ENCODE data around the gene IER5.

IER5 gene

DNA sequence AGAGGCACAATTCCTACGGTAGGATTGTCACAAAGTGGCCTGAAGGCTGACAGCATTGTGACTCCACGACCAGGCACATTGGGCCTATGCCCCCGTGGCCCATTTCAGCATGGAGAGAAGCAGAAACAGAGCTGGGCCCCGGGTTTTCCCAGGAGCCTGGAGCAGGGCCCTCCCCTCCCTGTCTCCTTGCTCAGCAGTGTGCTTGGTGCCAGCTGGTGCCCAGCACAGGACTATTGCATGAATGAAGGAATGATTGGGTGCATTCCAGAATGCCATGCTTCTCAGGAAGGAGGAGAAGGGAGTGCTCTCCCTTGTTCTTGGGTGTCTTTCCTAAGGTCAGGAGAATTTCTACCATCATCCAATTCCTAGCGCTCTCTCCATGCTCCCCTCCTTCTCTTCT is 33.7 kb downstream of the IER5 start:
- peaks cover 18% of the 10 kb centered on the region for H3K4me1 Mint-ChIP-seq
- no peaks in the 10 kb centered on the region for H3K27me3 Mint-ChIP-seq
- H3K4me3 Mint-ChIP-seq = no peak overlapping the region
- no peaks in the 10 kb centered on the region for H3K36me3 Mint-ChIP-seq (ENCODE audit: low read depth)
- H3K27ac Mint-ChIP-seq = no peak overlapping the region
- H3K9me3 Mint-ChIP-seq = no peaks in the 10 kb centered on the region
- DNase-seq (no peak), ATAC-seq (no peak)

DNA sequence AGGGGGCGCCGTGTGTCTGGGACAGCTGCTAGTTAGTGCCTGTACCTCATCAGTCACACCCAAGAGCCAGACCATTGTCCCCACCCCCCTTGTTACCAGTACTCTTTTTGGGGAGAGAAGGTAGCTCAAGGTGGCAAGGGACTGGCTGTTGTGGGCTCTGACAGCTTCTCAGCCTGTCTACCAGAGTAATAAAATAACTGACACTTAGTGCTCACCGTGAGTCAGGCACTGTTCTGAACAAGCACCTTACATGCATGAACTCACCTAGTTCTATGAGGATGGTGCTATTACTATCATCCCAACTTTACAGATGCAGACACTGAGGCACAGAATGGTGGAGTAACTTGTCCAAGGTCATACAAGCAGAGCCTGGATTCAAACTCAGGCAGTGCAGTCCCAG is 34.7 kb downstream of the IER5 start:
- Mint-ChIP-seq H3K9me3 (no peaks in the 10 kb centered on the region), H3K4me1 (peaks cover 25% of the 10 kb centered on the region), H3K36me3 (ENCODE audit: low read depth) (no peaks in the 10 kb centered on the region), H3K27ac (no peak overlapping the region), H3K4me3 (no peak overlapping the region), H3K27me3 (no peaks in the 10 kb centered on the region)
- DNase-seq (no peak), ATAC-seq (no peak)

GRCh38 chr1:181124291-181124751 is 35.8 kb downstream of the IER5 start:
- Mint-ChIP-seq H3K9me3 (no peaks in the 10 kb centered on the region), H3K27me3 (no peaks in the 10 kb centered on the region), H3K36me3 (ENCODE audit: low read depth) (no peaks in the 10 kb centered on the region), H3K4me1 (peaks cover 35% of the 10 kb centered on the region), H3K27ac (no peak overlapping the region), H3K4me3 (no peak overlapping the region)
- DNase-seq (no peak), ATAC-seq (no peak)

GRCh38 chr1:181126289-181126688 is 37.8 kb downstream of the IER5 start:
- H3K36me3 Mint-ChIP-seq (ENCODE audit: low read depth) = no peaks in the 10 kb centered on the region
- DNase-seq (no peak), ATAC-seq (no peak)
- H3K27me3 Mint-ChIP-seq = no peaks in the 10 kb centered on the region
- H3K27ac Mint-ChIP-seq = no peak overlapping the region
- H3K4me1 Mint-ChIP-seq = peaks cover 49% of the 10 kb centered on the region
- H3K9me3 Mint-ChIP-seq = no peaks in the 10 kb centered on the region
- H3K4me3 Mint-ChIP-seq = no peak overlapping the region

GRCh38 chr1:181126871-181127587 is 38.5 kb downstream of the IER5 start:
- ATAC-seq (no peak), DNase-seq (no peak)
- H3K4me3 Mint-ChIP-seq = no peak overlapping the region
- peaks cover 55% of the 10 kb centered on the region for H3K4me1 Mint-ChIP-seq
- H3K9me3 Mint-ChIP-seq = no peaks in the 10 kb centered on the region
- H3K36me3 Mint-ChIP-seq (ENCODE audit: low read depth) = no peaks in the 10 kb centered on the region
- H3K27ac Mint-ChIP-seq = no peak overlapping the region
- H3K27me3 Mint-ChIP-seq = no peaks in the 10 kb centered on the region

DNA sequence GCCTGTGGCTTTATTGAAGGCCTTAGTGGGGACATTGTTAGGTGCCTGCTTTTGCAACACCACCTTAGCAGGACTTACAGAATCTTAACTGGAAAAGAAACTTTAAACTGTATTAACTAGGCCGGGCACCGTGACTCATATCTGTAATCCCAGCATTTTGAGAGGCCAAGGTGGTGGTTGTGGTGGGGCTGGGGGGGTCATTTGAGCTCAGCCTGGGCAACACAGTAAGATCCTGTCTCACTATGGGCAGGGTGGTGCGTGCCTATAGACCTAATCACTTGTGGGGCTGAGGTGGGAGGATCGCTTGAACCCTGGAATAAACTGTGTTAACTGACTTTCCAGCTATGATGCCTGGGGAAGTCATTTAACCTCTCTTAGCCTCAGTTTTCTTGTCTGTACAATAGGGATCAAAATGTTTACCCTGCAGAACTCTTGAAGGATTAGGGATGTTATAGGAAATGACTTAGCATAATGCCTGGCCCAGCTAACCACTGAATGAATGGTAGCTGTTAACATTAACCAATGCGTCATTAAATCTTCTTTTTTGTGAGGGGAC is 39.5 kb downstream of the IER5 start:
- peak; percentile 42 for ATAC-seq
- peaks cover 60% of the 10 kb centered on the region for H3K4me1 Mint-ChIP-seq

DNA sequence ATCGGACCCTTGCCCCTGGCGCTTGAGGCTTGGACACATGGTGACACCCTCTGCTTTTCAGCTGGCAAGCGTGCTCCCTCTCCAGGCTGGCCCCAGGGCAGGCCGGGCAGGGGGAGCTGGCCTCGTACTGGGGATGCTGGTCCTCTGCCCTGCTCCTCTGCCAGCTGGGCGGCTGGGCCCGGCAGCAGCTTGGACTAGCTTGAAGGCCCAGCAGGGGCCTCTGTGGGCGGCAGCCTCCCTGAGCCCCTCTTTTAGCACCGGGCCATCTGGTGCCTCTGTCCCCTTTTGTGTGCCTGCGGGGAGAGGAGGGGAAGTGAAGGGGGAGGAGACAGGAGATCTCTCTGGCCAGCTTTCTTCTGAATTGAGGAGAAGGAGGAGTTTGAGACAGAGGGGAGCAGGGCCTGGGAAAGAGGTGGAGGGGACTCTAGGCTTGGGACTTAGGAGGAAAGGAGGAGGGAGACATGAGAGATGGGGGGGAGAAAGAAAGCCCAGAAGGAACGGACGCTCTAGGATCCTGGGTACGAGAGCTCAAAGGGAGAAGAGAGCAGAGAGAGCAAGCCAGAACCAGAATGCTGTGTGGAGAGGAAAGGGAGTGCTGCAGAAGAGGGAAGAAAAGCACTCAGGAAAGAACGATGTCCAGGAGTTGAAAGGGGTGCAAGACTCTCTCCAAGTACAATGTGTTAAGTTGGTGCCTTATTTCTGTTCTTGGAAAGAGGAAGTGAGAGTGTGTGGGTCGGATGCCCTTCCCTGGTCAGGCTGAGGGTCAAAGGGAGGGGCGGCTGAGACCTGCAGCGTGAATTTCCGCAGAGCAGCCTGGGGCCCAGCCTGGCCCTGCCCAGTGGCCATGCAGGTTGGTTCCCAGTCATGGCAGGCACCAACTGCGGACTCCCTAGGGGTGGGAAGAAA is 40.3 kb downstream of the IER5 start:
- Mint-ChIP-seq H3K27me3 (no peaks in the 10 kb centered on the region), H3K4me1 (peaks cover 66% of the 10 kb centered on the region), H3K4me3 (peak overlapping the region; percentile 40), H3K27ac (no peak overlapping the region), H3K9me3 (no peaks in the 10 kb centered on the region), H3K36me3 (ENCODE audit: low read depth) (no peaks in the 10 kb centered on the region)
- DNase-seq (no peak), ATAC-seq (no peak)

More for the DNA sequence above, 39.5 kb downstream of the IER5 start:
- H3K27me3 Mint-ChIP-seq = no peaks in the 10 kb centered on the region
- no peaks in the 10 kb centered on the region for H3K9me3 Mint-ChIP-seq
- no peak overlapping the region for H3K27ac Mint-ChIP-seq
- H3K36me3 Mint-ChIP-seq (ENCODE audit: low read depth) = no peaks in the 10 kb centered on the region
- no peak for DNase-seq
- H3K4me3 Mint-ChIP-seq = no peak overlapping the region

DNA sequence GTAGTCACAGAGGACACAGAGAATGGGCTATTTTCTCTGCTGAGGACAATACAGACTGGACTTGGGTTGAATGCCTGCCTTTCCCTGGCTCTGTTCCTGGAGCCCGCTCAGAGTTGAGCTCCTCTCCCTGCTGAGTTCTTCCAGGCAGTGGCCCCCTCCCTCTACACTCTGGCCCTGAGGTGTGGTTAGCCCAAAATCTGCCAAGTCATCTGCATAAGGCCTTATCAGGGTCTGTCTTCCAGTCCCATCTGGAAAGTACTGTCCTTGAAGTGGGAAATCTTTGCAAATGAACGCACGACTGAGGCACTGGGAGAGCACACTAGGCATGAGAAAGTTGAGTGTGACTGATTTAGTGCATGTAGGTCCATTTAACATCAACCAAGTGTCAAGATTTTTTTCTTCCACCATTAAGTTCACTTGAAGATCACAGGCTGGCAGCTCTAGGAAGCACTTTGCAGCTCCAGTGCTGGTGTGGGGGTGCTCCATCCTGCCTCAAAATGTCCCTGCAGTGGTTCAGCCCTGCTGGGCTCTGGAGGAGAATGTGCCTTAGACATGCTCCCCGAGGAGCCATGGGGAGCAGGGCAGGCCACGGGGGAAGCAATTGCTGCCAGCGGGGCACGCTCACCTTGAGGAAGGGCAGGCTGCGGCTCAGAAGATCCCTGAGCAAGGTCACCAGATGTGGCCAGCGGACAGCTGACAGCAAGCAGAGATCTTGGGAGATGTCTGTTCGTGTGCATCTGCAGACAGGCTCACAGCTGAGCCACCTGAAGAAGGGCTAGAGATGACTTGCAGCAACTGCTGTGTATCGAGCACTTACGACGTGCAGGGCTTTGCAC is 41.5 kb downstream of the IER5 start:
- DNase-seq = no peak
- no peaks in the 10 kb centered on the region for H3K9me3 Mint-ChIP-seq
- ATAC-seq = no peak
- peaks cover 72% of the 10 kb centered on the region for H3K4me1 Mint-ChIP-seq
- no peaks in the 10 kb centered on the region for H3K36me3 Mint-ChIP-seq (ENCODE audit: low read depth)
- H3K4me3 Mint-ChIP-seq = no peak overlapping the region
- no peak overlapping the region for H3K27ac Mint-ChIP-seq
- no peaks in the 10 kb centered on the region for H3K27me3 Mint-ChIP-seq

GRCh38 chr1:181131255-181131941 is 42.9 kb downstream of the IER5 start:
- Mint-ChIP-seq H3K4me3 (no peak overlapping the region), H3K9me3 (no peaks in the 10 kb centered on the region), H3K4me1 (peaks cover 84% of the 10 kb centered on the region), H3K27ac (peak overlapping the region; percentile 55), H3K36me3 (ENCODE audit: low read depth) (no peaks in the 10 kb centered on the region), H3K27me3 (no peaks in the 10 kb centered on the region)
- DNase-seq (no peak), ATAC-seq (no peak)

GRCh38 chr1:181133441-181133951 is 45.0 kb downstream of the IER5 start:
- no peaks in the 10 kb centered on the region for H3K9me3 Mint-ChIP-seq
- no peaks in the 10 kb centered on the region for H3K36me3 Mint-ChIP-seq (ENCODE audit: low read depth)
- no peak for ATAC-seq
- H3K4me1 Mint-ChIP-seq = peaks cover 89% of the 10 kb centered on the region
- H3K27ac Mint-ChIP-seq = peak overlapping the region; percentile 93
- H3K27me3 Mint-ChIP-seq = no peaks in the 10 kb centered on the region
- no peak overlapping the region for H3K4me3 Mint-ChIP-seq
- no peak for DNase-seq

GRCh38 chr1:181133969-181134418 is 45.5 kb downstream of the IER5 start:
- H3K9me3 Mint-ChIP-seq = no peaks in the 10 kb centered on the region
- ATAC-seq (no peak), DNase-seq (no peak)
- H3K27me3 Mint-ChIP-seq = no peaks in the 10 kb centered on the region
- peak overlapping the region; percentile 76 for H3K4me3 Mint-ChIP-seq
- peaks cover 90% of the 10 kb centered on the region for H3K4me1 Mint-ChIP-seq
- no peaks in the 10 kb centered on the region for H3K36me3 Mint-ChIP-seq (ENCODE audit: low read depth)
- H3K27ac Mint-ChIP-seq = peak overlapping the region; percentile 93

DNA sequence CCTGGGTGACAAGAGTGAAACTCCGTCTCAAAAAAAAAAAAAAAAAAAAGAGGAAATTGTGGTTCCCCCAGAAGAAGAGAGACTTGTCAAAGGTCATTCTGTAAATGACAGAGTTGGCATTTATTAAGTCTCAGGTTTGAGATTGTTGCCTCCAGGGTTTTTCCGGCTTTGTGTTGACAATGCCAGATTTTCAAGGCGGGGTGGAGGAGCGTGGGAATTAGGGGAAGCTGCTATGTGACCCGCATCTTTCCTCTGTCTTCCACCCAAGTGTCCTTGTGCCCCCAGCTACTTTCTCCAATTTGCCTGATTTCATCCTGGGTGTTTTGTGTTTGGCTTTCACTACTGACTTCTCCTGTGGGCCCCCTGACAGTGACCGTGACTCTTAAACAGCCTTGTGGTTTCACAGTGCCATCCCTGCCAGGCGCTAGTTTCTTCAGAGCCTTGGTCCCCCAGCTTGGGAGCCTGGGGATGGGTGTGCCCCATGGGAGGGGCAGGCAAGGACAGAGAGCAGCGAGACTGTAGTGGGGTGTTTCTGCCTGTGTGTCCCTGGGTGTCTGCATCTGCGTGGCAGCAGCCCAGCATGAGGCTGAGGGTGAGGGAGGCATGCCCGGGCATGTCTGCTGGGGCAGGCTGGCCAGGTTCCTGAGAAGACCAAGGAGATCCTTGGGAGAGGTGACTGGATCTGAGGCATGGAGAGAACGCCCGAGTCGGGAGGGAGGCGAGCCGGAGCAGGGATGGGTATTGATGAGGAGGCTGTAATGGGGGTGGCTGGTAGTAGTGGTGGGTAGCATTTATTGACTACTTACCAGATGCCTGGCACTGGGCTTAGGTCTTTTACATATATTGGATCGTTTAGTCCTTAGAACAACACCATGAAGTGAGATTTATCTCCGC is 46.3 kb downstream of the IER5 start:
- H3K27me3 Mint-ChIP-seq = no peaks in the 10 kb centered on the region
- peaks cover 91% of the 10 kb centered on the region for H3K4me1 Mint-ChIP-seq
- no peaks in the 10 kb centered on the region for H3K36me3 Mint-ChIP-seq (ENCODE audit: low read depth)
- peak overlapping the region; percentile 93 for H3K27ac Mint-ChIP-seq
- H3K9me3 Mint-ChIP-seq = no peaks in the 10 kb centered on the region
- H3K4me3 Mint-ChIP-seq = peak overlapping the region; percentile 76
- peak; percentile 83 for ATAC-seq
- peak; percentile 63 for DNase-seq

DNA sequence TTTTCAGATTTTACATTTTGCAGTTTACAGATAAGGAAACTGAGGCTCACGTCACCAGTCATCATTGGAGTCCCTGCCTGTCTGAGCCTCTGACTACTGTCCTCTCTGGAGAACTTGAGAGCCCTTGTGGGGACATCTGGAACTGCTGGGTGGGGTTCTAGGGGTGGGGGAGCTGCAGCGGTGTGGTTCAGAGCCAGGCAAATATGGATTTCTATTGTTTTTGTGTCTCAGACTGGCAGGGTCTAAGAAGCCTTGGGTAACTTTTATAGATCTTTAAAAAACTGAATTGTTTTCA is 46.9 kb downstream of the IER5 start:
- DNase-seq (no peak), ATAC-seq (no peak)
- Mint-ChIP-seq H3K4me1 (peaks cover 91% of the 10 kb centered on the region), H3K27ac (peak overlapping the region; percentile 93), H3K4me3 (peak overlapping the region; percentile 76), H3K36me3 (ENCODE audit: low read depth) (no peaks in the 10 kb centered on the region), H3K9me3 (no peaks in the 10 kb centered on the region), H3K27me3 (no peaks in the 10 kb centered on the region)

All from activated naive CD8-positive, alpha-beta T cell treated with anti-CD3 and anti-CD28 coated beads, Interleukin-2, amount 50 U/mL, for 24 hours (primary cell).